ENCODE results near the gene IFT81. TPM values are rescaled to one million over a fixed set of nuclear protein-coding genes. Genes with fewer than 3 reads are reported as not detected.

The IFT81 gene
- total RNA-seq, 1 experiment from 2014 or later: 9.0 TPM

GRCh38 chr12:110135806-110136205 lies 11.6 kb downstream of the IFT81 start:
- DNase-seq (ENCODE audit: low read depth, low spot score) (no peak), ATAC-seq (no peak)
- ChIA-PET RAD21 (ENCODE audit: low non-redundant PET in 1 of 2, low total read pairs in 2 of 2, uncharacterized antibody in 2 of 2, unreplicated experiment in 2 of 2) (no interaction called here), POLR2A (no interaction called here), CTCF (no interaction called here)
- H2AFZ ChIP-seq (ENCODE audit: low read depth, low read length, poor library complexity, severe bottlenecking): no peak overlapping the region
- peaks cover 0 to 10% of the 10 kb centered on the region in 2 experiments; a peak in 2 of 4 replicates for H3K36me3 ChIP-seq (ENCODE audit: control insufficient read depth in 1 of 2, insufficient read depth in 2 of 2, low read length in 2 of 2)
- intact Hi-C loops (cut with micrococcal nuclease): no loop called here
- no peak overlapping the region for H3K9ac ChIP-seq (ENCODE audit: low read length)
- no peaks in the 10 kb centered on the region for H3K4me1 ChIP-seq (ENCODE audit: control insufficient read depth in 1 of 2, insufficient read depth in 2 of 2, low read length in 2 of 2)
- H3K4me3 ChIP-seq (replicated peaks in 1 of 2; ENCODE audit: low read depth in 1 of 2, low read length in 2 of 2): no peak overlapping the region
- H3K27me3 ChIP-seq (ENCODE audit: insufficient read depth, low read length): no peaks in the 10 kb centered on the region
- no peaks in the 10 kb centered on the region for H3K9me2 ChIP-seq (ENCODE audit: insufficient read depth)
- no peaks in the 10 kb centered on the region for H3K79me2 ChIP-seq (ENCODE audit: insufficient read depth, low read length)
- H3K9me3 ChIP-seq (ENCODE audit: control insufficient read depth in 1 of 2, insufficient read depth in 1 of 2, low read depth in 1 of 2, low read length in 2 of 2): no peaks in the 10 kb centered on the region
- no peaks in the 10 kb centered on the region for H4K20me1 ChIP-seq (ENCODE audit: insufficient read depth)
- TF ChIP-seq EZH2 (IDR thresholded peaks at IDR 0.05) (no peak), JUND (IDR thresholded peaks at IDR 0.05) (no peak), RAD21 (IDR thresholded peaks at IDR 0.05; ENCODE audit: low read depth) (no peak), EZH2phosphoT487 (IDR thresholded peaks at IDR 0.05; ENCODE audit: borderline replicate concordance) (no peak), ZFX (IDR thresholded peaks at IDR 0.05) (no peak), SP1 (IDR thresholded peaks at IDR 0.05; ENCODE audit: low read depth) (no peak), YY1 (IDR thresholded peaks at IDR 0.05; ENCODE audit: extremely low read depth, insufficient replicate concordance, low read depth, low read length) (no peak), EGR1 (IDR thresholded peaks at IDR 0.05; ENCODE audit: low read depth) (no peak), FOSL1 (IDR thresholded peaks at IDR 0.05; ENCODE audit: low read depth) (no peak)
- H3K27ac ChIP-seq (ENCODE audit: low read depth, low read length): no peak overlapping the region
- no TSS peak for BruUV-seq (replicated peaks)
- no peak overlapping the region for H3K4me2 ChIP-seq (ENCODE audit: low read length)

- no peak overlapping the region for H2AFZ ChIP-seq (ENCODE audit: low read depth, low read length, poor library complexity, severe bottlenecking)
- no peak overlapping the region for H3K4me3 ChIP-seq (replicated peaks in 1 of 2; ENCODE audit: low read depth in 1 of 2, low read length in 2 of 2)
- ChIA-PET POLR2A (no interaction called here), CTCF (interaction anchor here (0.6 kb wide), 1 partner anchor 183 kb away, joined by 3 read pairs; no protein-coding TSS in a partner anchor), RAD21 (ENCODE audit: low non-redundant PET in 1 of 2, low total read pairs in 2 of 2, uncharacterized antibody in 2 of 2, unreplicated experiment in 2 of 2) (no interaction called here)
- no peaks in the 10 kb centered on the region for H3K79me2 ChIP-seq (ENCODE audit: insufficient read depth, low read length)
- no peaks in the 10 kb centered on the region for H3K9me2 ChIP-seq (ENCODE audit: insufficient read depth)
- intact Hi-C loops (cut with micrococcal nuclease): no loop called here
- ATAC-seq (no peak), DNase-seq (ENCODE audit: low read depth, low spot score) (no peak)
- H3K9ac ChIP-seq (ENCODE audit: low read length): no peak overlapping the region
- H4K20me1 ChIP-seq (ENCODE audit: insufficient read depth): no peaks in the 10 kb centered on the region
- no peaks in the 10 kb centered on the region for H3K27me3 ChIP-seq (ENCODE audit: insufficient read depth, low read length)
- no peak overlapping the region for H3K27ac ChIP-seq (ENCODE audit: low read depth, low read length)
- BruUV-seq (replicated peaks): no TSS peak
- no peaks in the 10 kb centered on the region for H3K9me3 ChIP-seq (ENCODE audit: control insufficient read depth in 1 of 2, insufficient read depth in 1 of 2, low read depth in 1 of 2, low read length in 2 of 2)
- H3K4me1 ChIP-seq (ENCODE audit: control insufficient read depth in 1 of 2, insufficient read depth in 2 of 2, low read length in 2 of 2): no peaks in the 10 kb centered on the region
- peaks cover 0 to 10% of the 10 kb centered on the region in 2 experiments; a peak in 2 of 4 replicates for H3K36me3 ChIP-seq (ENCODE audit: control insufficient read depth in 1 of 2, insufficient read depth in 2 of 2, low read length in 2 of 2)
- H3K4me2 ChIP-seq (ENCODE audit: low read length): no peak overlapping the region
- no peak for TF ChIP-seq POLR2AphosphoS5 (IDR thresholded peaks at IDR 0.05; ENCODE audit: low read depth, low read length)
- no peak for TF ChIP-seq SP1 (IDR thresholded peaks at IDR 0.05; ENCODE audit: low read depth)
- TF ChIP-seq CBX3 (IDR thresholded peaks at IDR 0.05; ENCODE audit: low read depth): no peak
- TF ChIP-seq, protein P1, sequence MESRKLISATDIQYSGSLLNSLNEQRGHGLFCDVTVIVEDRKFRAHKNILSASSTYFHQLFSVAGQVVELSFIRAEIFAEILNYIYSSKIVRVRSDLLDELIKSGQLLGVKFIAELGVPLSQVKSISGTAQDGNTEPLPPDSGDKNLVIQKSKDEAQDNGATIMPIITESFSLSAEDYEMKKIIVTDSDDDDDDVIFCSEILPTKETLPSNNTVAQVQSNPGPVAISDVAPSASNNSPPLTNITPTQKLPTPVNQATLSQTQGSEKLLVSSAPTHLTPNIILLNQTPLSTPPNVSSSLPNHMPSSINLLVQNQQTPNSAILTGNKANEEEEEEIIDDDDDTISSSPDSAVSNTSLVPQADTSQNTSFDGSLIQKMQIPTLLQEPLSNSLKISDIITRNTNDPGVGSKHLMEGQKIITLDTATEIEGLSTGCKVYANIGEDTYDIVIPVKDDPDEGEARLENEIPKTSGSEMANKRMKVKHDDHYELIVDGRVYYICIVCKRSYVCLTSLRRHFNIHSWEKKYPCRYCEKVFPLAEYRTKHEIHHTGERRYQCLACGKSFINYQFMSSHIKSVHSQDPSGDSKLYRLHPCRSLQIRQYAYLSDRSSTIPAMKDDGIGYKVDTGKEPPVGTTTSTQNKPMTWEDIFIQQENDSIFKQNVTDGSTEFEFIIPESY (IDR thresholded peaks at IDR 0.05; ENCODE audit: extremely low read depth, insufficient replicate concordance, low read length): no peak
- TF ChIP-seq JUND (IDR thresholded peaks at IDR 0.05): no peak
- TF ChIP-seq YY1 (IDR thresholded peaks at IDR 0.05; ENCODE audit: extremely low read depth, insufficient replicate concordance, low read depth, low read length): no peak
- no peak for TF ChIP-seq EZH2phosphoT487 (IDR thresholded peaks at IDR 0.05; ENCODE audit: borderline replicate concordance)
- no peak for TF ChIP-seq SIN3A (IDR thresholded peaks at IDR 0.05; ENCODE audit: low read depth)
- TF ChIP-seq EZH2 (IDR thresholded peaks at IDR 0.05): no peak
- no peak for TF ChIP-seq FOSL1 (IDR thresholded peaks at IDR 0.05; ENCODE audit: low read depth)
- TF ChIP-seq, protein P2, sequence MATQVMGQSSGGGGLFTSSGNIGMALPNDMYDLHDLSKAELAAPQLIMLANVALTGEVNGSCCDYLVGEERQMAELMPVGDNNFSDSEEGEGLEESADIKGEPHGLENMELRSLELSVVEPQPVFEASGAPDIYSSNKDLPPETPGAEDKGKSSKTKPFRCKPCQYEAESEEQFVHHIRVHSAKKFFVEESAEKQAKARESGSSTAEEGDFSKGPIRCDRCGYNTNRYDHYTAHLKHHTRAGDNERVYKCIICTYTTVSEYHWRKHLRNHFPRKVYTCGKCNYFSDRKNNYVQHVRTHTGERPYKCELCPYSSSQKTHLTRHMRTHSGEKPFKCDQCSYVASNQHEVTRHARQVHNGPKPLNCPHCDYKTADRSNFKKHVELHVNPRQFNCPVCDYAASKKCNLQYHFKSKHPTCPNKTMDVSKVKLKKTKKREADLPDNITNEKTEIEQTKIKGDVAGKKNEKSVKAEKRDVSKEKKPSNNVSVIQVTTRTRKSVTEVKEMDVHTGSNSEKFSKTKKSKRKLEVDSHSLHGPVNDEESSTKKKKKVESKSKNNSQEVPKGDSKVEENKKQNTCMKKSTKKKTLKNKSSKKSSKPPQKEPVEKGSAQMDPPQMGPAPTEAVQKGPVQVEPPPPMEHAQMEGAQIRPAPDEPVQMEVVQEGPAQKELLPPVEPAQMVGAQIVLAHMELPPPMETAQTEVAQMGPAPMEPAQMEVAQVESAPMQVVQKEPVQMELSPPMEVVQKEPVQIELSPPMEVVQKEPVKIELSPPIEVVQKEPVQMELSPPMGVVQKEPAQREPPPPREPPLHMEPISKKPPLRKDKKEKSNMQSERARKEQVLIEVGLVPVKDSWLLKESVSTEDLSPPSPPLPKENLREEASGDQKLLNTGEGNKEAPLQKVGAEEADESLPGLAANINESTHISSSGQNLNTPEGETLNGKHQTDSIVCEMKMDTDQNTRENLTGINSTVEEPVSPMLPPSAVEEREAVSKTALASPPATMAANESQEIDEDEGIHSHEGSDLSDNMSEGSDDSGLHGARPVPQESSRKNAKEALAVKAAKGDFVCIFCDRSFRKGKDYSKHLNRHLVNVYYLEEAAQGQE (IDR thresholded peaks at IDR 0.05; ENCODE audit: low read depth): no peak
These were observed 13.6 kb downstream of the IFT81 start for GRCh38 chr12:110137786-110138185.

All from HCT116 (cell line).